Stimulated activated CD4-positive, alpha-beta T cell treated with anti-CD3 and anti-CD28 coated beads, Interleukin-4, amount 100 ng/mL, for 24 hours (primary cell): ENCODE measurements around the gene MAML3.
"Not testable (repeated sequence)": the region's sequence is repeated elsewhere in the genome, so short reads cannot be mapped to it uniquely, and the experiment has no call there.

ENCODE experiments used
- DNase-seq: peaks from one replicate; pipeline ENCODE4 v3.0.0-alpha.2; 2020

MAML3 gene

DNA sequence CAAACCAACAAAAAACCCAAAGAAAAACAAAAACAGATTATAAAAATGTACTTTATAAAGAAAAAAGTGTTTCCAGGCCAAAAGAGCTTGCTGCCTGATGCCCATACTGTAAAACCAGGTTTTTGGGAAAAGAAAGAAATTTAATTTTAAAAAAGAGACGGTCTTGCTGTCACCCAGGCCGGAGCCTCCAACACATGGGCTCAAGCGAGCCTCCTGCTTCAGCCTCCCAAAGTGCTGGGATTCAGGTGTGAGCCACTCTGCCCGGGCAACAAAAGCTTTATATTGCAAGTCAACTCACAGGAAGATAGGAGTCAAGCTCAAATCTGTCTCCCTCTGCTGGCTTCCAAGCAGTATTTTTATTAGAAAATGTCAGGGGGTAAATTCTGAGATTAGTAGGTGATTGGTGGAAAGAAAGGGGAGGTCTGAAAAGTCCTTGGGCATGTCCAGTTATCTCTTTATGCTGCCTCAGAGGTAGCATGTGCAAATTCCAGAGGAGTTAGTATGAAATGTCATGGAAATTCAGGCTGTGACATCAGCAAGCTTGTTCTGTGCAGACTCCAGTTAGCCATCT lies 449.0 kb downstream of the MAML3 start:
- DNase-seq: no peak

- no peak for DNase-seq
Observed at GRCh38 chr4:139700568-139700967, 453.4 kb downstream of the MAML3 start.

DNA sequence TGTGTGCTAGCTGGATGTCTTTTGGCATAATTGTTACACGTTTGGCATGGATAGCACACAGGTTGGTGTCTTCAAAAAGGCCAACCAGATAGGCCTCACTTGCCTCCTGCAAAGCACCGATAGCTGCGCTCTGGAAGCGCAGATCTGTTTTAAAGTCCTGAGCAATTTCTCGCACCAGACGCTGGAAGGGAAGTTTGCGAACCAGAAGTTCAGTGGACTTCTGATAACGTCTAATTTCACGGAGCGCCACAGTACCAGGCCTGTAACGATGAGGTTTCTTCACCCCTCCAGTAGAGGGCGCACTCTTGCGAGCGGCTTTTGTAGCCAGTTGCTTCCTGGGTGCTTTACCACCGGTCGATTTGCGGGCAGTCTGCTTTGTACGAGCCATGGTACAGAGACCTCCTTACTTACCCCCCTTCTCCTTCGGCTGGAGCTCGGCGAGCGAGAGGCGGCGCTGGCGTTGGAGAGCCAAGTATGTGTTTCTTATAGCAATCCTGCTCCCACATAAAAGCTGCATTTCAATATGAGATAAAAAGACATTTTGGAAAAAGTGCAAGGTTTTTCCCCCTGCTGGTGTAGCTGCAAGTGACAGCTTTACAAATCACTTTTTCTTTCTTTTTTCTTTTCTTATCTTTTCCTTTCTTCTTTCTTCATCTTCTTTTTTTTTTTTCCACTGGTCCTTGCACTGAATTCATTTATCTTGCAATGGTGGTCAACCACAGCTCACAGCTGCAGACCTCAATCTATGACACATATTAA lies 455.6 kb downstream of the MAML3 start:
- DNase-seq: not testable (repeated sequence)

DNA sequence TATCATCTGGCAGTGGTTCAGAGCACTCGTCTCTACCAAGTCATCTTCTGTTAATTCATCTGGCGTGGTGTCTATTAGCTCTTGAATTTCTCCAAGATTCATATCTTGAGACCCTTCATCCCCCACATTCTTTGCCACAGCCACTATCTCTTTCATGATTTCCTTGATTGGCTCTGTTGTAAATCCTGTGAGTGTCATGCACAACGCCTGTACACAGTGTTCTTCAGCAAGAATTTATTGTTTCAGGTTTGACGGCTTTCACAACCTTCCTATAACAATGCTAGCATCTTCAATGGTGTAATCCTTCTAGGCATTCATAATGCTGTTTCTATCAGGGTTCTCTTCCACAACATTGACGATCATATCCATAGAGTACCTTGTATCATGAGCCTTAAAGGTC lies 457.5 kb downstream of the MAML3 start:
- DNase-seq: no peak

DNA sequence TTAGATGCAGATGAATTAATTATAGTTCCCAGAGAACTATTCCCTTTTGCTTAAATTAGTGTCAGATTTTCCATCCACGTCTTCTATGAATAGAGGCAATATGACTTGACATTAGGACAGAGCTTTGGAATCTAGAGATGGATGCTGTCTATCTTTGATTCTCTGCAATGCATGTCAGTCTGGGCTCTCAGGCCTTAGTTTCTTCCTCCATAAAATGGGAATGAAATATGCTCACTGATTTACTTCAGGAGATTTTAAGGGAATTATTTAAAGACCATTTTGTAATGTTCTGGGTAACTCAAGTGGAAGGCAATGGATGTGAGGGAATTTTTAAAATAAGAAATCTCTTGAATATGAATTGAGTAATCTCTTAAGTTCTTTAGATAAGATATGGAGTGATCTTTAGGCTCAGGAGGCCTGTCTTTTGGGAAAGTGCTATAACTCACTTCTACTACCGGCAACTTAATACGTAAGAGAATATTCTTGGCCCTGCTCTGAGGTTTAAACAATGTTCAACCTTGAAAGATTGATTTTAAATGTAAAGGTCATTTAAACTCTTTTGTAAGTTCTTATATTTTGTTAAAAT lies 459.4 kb downstream of the MAML3 start:
- no peak for DNase-seq

DNA sequence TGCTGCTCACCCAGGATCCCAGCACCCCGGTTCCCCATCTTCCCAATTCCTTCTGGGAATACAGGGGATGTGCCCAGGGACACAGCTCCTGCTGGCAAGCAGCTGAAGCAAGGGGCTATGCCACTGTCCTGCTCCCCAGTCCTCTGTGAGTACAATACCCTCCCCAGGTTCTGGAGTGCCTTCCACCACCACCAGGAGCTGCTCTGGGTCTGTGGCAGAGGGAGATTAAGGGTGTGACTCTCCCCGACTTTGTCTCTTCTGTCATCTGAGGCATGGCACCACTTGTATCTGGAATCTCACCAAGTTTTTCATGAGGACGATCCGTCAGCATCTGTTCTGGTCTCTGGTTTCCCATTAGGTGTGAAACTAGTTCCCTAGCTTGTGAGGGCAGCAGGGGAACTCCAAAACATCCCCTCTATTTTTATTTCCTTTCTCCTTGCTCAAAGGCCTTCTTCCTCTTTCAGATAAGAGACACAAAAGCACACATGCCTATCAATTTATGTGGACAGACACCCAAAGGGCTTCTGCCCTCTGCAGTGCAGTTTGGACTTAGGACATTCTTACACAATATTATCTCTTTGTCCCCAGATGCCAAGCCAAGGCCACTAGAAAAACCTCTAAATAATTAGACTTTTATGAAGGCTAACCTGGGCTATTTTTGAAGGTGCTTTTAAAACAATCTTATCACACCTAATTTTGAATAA lies 461.5 kb downstream of the MAML3 start:
- DNase-seq: no peak

DNA sequence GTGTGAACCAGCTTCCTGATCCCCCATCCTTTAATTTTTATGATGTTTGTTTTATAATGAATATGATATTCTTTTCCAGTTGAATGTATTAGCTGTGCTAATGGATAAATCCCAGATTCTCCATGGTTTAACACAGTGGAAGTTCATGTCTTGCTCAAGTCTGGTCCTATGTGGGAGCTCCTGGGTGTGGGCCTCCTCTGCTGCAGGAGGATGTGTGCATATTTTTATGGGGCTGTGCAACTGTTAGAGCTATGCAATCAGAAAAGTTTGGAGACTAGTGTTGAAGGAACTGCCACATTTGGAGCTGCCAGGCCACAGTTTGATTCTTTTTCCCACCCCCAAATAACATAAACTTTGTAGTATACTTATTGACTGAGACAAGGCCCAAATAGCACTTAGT lies 463.6 kb downstream of the MAML3 start:
- DNase-seq: no peak

DNA sequence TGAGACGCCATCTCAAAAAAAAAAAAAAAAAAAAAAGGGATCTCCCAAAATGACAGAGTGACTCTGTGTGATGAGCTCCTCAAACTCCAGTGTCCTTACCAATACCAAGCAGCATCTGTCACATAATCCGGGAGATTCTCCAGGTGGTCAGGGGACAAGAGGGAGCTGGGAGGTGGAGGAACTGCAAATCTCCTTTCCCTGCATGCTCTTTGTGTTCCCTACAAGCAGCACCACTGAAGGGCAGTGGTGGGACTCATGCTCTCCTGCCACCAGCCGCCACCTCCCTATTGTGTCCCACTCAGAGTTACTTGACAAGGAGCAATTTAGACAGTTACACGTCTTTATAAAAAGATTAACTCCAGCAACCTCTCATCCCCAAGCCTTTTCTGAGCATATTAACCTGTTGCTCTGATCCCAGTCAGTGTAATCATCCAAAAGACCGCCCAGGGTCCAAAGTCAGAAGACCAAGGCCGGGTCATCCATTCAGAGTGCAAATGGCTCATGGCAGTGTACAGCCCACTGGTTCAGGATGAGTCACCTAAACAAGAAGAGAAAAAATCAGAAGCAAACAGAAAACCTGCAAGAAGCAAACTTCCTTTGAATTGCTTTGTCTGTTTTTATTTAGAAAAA lies 464.8 kb downstream of the MAML3 start:
- DNase-seq: no peak

DNA sequence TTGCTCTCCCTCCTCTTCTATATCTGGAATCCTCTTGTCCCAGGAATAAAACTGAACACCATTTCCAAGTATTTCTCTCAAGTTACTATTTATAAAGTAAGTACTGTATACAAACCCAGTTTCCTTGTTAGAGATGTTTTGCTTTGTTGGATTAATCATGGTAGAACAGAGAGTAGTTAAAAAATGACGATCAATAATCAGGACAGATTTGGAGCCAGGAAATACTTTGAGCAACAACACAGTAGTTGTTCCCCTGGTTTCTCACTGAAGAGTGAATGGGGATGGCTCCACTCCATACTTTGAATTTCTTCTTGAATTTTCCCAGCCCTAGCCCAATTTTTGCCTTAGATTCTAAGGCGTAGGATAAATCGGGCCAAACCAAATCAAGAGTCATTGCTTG lies 467.0 kb downstream of the MAML3 start:
- DNase-seq: no peak

- no peak for DNase-seq
Observed at GRCh38 chr4:139686130-139686529, 467.9 kb downstream of the MAML3 start.

DNA sequence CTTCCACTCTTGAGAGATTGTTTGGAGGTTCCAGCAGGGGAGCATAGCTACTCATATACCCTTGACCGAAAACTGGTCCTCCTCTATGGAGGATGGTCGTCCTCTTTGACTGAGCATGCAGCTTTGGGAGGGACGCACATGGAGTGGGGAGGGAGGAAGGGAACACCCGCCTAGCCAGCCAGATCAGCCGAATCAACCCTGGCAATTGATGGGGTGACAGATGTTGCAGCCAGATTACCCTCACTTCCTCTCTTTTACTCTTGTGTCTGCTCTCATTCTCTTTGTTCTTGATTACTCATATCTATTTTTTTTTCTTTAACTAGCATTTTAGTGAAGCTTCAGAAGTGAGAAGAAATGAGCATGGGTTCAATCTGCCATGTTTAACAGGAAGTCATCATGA lies 468.8 kb downstream of the MAML3 start:
- no peak for DNase-seq

DNA sequence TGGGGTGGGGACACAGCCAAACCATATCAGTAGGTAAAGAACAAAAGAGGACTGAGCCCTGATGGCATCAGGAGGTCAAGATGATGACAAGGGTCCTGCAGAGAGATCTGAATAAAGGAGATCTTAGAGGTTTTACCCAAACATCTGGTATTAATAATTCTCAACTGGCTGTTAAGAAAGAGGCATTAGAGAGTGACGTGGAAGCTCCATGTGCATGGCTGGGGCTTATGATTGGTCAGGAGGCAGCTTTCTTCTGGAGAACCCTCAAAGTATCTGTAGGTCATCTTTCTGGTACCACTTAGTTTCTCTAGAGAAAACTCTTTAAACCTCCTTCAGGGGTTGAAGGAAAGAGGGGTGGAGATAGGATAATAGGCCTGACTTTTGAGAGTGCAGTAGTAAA lies 469.6 kb downstream of the MAML3 start:
- DNase-seq: no peak

DNA sequence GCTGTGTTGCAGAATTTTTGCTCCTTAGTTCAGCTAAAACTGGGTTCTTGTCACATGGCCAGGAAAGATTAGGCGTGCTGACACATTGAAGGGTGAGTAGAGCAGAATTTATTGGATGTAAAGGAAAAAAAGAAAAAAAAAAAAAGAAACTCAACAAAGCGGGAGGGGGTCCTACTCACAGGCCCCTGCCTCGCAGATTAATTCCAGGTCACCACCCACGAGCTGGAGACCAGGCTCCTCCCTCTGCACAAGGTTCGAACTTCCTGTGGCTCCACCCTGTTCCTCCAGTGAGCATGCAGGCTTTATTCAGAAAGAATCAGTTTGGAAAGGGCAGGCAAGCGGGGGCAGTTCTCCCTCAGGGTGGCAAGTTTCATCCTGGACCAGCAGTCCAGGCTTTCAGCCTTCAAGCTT lies 471.2 kb downstream of the MAML3 start:
- no peak for DNase-seq

- DNase-seq: no peak
Observed at GRCh38 chr4:139682309-139682708, 471.7 kb downstream of the MAML3 start.

DNA sequence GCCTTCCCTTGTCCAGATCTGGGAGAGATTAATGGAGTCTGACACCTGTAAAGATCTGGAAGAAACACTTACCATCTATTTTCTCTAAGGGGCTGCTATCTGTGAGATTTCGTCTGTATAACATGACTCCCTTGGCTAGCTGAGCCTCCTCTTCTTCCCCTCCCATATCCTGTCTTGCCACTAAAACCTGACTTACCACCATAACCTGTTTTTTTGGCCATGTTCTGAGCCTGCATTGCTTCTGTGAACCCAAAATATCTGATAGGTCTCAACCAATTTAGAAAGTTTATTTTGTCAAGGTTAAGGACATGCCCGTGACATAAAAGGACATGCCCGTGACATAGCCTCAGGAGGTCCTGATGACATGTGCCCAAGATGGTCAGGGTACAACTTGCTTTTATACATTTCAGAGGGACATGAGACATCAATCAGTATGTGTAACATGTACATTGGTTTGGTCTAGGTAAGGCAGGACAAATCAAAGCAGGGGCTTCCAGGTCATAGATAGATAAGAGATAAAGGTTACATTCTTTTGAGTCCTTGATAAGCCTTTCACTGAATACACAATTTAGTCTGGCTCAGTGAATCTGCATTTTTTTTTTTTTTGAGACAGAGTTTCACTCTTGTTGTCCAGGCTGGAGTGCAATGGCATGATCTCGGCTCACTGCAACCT lies 476.9 kb downstream of the MAML3 start:
- DNase-seq: no peak

GRCh38 chr4:139676365-139676764 lies 477.6 kb downstream of the MAML3 start:
- DNase-seq: no peak

DNA sequence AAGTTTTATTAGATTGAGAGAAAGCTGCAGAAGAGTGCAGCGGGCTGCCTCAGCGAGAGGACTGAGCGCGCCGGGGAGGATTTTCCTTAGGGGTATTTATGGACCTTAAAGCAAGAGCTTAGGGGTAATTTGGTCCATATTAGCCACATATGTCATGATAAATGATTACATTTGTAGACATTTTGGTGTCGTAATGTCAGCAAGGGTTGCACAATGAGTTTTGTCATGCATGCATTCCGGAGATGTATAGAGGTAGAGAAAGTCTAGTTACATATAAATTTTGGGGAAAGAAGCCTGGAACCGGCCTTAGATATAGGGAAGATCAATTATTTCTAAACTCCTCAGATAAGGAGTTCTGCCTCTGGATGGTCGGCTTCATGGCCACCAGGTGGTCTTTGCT lies 478.3 kb downstream of the MAML3 start:
- no peak for DNase-seq

DNA sequence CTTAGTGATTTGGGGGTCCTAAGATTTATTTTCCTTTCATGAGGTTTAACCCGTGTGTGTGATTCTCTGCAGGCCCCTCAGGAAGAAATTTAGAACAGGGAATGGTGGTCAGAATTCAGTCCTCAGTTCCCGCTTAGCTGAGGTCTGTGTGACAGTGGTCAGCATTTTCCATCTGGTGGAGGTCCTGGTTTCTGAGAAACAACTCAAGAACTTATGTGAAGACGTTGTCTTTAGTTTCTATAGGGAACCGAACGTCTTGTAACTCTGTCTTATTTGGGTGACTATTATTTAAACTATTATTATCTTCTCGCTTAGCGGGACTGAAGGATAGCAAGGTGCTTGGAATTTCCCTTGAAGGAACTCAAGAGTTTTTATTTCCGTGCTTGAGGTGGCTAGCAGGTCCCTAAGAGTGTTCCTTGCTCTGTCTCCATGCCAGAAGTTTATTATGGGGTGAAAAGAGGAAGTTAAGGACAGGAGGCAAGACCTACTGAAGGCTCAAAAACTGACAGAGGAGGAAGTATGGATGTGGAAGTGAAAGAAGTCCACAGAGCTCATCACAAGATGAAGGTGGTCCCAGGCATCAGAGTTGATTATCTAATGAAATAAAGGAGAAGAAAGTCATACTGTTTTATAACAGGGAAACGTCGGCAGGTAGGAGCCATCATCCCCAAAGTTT lies 479.0 kb downstream of the MAML3 start:
- DNase-seq: no peak

GRCh38 chr4:139672732-139673131 lies 481.3 kb downstream of the MAML3 start:
- DNase-seq: no peak

- no peak for DNase-seq
Observed at GRCh38 chr4:139672215-139672614, 481.8 kb downstream of the MAML3 start.

GRCh38 chr4:139670775-139671174 lies 483.2 kb downstream of the MAML3 start:
- DNase-seq: no peak

- no peak for DNase-seq
Observed at GRCh38 chr4:139669890-139670289, 484.1 kb downstream of the MAML3 start.
